Measurements from ENCODE around the gene DEFB127.
"Not testable (repeated sequence)": the region's sequence is repeated elsewhere in the genome, so short reads cannot be mapped to it uniquely, and the experiment has no call there.

DEFB127 gene

DNA sequence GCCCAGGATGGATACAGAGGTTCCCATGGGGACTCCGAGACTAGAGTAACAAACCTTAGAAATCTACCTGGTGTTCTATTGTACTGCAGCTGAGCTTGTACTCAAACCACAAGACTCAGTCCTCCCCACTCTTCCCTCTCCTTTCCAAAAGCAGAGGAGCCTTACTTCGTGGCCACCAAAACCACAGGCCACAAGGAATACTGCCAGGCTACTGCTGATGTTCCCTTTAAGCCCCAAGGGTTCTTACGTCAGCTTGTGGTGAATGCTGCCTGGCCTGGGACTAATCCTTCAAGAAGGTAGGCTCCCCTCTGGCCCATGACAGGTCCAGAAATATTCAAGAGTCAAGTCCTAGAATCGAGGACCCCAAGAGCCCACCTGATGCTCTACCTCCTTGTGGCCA, 42.7 kb downstream of the DEFB127 start:
- Mint-ChIP-seq H3K27ac (no peak overlapping the region), H3K36me3 (ENCODE audit: insufficient read depth) (no peaks in the 10 kb centered on the region), H3K4me3 (no peak overlapping the region), H3K9me3 (peaks cover 0 to 2% of the 10 kb centered on the region in 2 donors), H3K4me1 (ENCODE audit: low read depth in 2 of 2) (no peaks in the 10 kb centered on the region), H3K27me3 (peaks cover 46 to 51% of the 10 kb centered on the region in 2 donors)
- no peak for DNase-seq
- no peak for ATAC-seq (replicated peaks)

DNA sequence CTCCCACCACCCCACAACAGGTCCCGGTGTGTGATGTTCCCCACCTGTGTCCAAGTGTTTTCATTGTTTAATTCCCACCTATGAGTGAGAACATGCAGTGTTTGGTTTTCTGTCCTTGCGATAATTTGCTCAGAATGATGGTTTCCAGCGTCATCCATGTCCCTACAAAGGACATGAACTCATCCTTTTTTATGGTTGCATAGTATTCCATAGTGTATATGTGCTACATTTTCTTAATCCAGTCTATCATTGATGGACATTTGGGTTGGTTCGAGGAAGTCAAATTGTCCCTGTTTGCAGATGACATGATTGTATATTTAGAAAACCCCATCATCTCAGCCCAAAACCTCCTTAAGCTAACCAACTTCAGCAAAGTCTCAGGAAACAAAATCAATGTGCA, 46.4 kb downstream of the DEFB127 start:
- not testable (repeated sequence) for H3K4me1 Mint-ChIP-seq (ENCODE audit: low read depth in 2 of 2); H3K9me3 Mint-ChIP-seq; H3K4me3 Mint-ChIP-seq; ATAC-seq (replicated peaks); H3K36me3 Mint-ChIP-seq (ENCODE audit: insufficient read depth); H3K27ac Mint-ChIP-seq; DNase-seq
- peaks cover 12 to 28% of the 10 kb centered on the region in 2 donors for H3K27me3 Mint-ChIP-seq

Data from effector memory CD8-positive, alpha-beta T cell (primary cell).